ENCODE results near the gene GCHFR.

DNA sequence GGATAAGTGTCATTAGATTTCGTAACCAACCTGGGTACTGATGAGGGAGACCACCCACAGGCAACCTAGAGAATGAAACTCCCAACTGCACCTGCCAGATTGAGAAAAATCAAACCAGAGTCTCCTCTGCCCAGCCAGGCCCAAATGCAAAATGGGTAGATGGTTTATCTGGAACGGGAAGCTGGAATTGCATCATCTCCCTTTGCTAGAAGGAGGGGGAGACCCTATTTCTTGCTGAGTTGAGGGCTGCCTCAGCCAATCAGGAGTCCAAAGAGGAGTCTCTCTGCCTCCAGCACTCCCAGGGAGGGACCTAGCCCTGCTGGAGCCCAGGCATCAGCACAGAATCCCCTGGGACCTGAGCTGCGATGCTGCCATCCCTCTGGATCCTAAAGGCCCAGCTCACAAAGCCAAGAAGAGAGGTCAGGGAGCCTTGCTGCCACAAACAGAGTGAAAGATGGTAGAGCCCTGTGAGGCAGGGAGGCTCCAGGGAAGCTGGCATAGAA lies 16.9 kb upstream of the GCHFR start:
- TF ChIP-seq, protein P1, sequence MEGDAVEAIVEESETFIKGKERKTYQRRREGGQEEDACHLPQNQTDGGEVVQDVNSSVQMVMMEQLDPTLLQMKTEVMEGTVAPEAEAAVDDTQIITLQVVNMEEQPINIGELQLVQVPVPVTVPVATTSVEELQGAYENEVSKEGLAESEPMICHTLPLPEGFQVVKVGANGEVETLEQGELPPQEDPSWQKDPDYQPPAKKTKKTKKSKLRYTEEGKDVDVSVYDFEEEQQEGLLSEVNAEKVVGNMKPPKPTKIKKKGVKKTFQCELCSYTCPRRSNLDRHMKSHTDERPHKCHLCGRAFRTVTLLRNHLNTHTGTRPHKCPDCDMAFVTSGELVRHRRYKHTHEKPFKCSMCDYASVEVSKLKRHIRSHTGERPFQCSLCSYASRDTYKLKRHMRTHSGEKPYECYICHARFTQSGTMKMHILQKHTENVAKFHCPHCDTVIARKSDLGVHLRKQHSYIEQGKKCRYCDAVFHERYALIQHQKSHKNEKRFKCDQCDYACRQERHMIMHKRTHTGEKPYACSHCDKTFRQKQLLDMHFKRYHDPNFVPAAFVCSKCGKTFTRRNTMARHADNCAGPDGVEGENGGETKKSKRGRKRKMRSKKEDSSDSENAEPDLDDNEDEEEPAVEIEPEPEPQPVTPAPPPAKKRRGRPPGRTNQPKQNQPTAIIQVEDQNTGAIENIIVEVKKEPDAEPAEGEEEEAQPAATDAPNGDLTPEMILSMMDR (conservative IDR thresholded peaks at IDR 0.05; ENCODE audit: low read depth, low read length): no peak
- TF ChIP-seq RAD21 (IDR thresholded peaks at IDR 0.05; ENCODE audit: low read length): no peak
- no peak for TF ChIP-seq FOS (IDR thresholded peaks at IDR 0.05; ENCODE audit: low read depth, low read length)
- no peak for TF ChIP-seq RCOR1 (IDR thresholded peaks at IDR 0.05; ENCODE audit: insufficient replicate concordance, low read length)
- no peak for TF ChIP-seq POLR2A (IDR thresholded peaks at IDR 0.05; ENCODE audit: low read depth, low read length)
- TF ChIP-seq RFX5 (IDR thresholded peaks at IDR 0.05; ENCODE audit: low read depth, low read length): no peak
- TF ChIP-seq, protein P2, sequence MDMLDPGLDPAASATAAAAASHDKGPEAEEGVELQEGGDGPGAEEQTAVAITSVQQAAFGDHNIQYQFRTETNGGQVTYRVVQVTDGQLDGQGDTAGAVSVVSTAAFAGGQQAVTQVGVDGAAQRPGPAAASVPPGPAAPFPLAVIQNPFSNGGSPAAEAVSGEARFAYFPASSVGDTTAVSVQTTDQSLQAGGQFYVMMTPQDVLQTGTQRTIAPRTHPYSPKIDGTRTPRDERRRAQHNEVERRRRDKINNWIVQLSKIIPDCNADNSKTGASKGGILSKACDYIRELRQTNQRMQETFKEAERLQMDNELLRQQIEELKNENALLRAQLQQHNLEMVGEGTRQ (IDR thresholded peaks at IDR 0.05; ENCODE audit: low read depth, low read length): no peak

Measured in IMR-90 (cell line).